ENCODE data around the gene ARHGAP26.

Gene ARHGAP26

DNA sequence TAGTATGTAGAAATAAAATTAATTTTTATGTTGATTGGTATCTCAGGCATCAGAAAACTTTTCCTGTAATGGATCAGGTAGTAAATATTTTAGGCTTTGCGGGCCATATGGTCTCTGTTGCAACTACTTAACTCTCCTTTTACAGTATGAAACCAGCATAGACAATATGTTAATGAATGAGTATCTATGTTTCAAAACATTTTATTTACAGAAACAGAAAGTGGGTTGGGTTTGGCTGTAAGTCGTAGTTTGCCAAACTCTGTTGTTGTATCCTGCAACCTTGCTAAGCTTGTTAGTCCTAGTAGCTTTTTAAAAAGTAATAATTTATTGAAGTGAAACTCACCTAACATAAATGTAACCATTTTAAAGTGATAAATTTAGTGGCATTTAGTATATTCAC is 501.3 kb downstream of the ARHGAP26 start:
- DNase-seq, result no peak

DNA sequence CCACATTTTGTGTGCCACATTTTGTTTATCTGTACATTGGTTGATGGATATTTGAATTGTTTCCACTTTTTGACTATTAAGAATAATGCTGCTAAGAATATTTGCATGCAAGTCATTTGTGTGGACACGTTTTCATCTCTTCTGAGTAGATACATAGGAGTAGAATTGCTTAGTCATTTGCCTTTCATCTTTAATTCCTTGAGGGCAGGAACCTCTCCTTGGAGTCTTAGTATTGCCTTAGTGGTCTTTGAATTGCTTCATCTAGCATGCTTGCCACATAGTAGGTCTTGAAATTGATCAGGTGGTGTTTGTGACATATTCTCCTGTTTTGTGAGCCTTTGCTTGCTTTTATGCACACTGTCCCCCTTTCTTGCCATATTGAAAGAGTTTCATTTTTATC is 504.8 kb downstream of the ARHGAP26 start:
- no peak for DNase-seq

DNA sequence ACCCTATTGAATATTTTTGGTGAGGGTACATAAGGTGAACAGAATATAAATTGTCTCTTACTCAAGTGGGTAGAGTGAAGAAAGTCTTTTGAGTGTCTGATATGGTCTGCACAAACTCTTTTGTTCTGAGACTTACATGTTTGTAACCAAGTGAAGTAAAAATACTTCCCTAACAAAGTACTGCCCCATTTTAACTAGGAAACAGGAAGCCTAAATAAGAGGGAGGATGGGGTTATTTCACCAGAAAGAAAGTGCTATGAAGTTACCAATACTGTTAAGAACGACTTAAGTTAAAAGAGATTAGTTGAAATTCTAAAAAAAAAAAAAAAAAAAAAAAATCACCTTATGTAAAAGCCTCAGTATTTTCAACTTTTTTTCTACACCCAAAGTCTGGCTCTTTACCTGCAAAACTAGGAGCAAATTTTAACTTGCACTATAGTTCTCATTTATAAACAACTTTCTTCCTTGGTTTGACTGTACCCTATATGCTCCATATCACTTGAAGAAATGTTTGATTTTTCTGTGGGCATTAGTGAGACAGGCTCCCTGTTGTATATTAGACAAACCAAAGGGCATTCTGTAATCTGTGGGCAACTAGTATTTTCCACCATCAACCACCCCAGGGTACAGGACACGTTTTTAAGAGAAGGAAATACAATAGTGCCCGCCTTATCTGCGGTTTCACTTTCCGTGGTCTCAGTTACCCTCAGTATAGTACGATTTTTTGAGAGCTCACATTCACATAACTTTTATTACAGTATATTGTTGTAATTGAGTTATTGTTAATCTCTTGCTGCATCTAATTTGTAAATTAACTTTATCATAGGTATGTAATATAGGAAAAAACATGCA is 505.6 kb downstream of the ARHGAP26 start:
- DNase-seq, result no peak

DNA sequence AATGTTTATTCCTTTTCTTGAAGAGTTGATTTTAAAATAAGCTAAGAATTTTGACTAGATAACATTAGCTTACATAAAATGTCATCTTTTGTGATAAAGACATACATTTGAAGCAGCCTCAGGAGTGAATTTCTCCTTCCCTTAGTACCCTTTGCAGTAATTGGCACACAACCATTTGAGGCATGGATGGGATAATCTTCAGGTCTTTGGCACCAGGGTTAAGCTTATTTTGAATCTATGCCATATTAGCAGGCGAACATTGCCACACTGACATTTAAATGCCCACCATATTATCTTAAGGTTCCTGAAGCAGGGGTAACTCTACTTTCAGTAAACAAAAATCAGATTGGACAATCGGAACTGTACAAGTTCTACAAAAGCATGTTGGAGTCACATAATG is 507.4 kb downstream of the ARHGAP26 start:
- DNase-seq, result no peak

Data from NCI-H1694 (cell line).